ENCODE data around the gene ATP6V0E1. TPM values are rescaled to one million over a fixed set of nuclear protein-coding genes. Genes with fewer than 3 reads are reported as not detected.

The ATP6V0E1 gene
- total RNA-seq, 1 experiment from 2014 or later = 84.6 TPM

DNA sequence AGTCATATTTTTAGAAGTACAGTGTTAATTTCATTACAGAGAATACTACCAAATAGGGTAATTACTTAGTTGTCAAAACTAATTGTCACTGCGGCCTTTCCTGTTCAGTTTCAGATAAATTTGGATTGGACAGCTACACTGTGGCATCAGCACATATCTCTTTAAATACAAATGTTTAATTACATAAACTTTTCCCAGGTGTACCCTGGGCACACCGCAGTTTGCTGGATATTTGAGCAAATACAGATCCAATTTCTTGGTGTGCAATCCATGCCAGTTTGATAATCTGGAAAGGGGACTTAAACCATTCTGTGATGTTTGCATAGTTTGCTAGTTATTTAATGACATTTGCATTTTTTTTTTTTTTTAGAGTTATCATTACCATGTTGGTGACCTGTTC, 10.8 kb downstream of the ATP6V0E1 start:
- no peaks in the 10 kb centered on the region for H3K9me2 ChIP-seq (ENCODE audit: insufficient read depth)
- no peaks in the 10 kb centered on the region for H4K20me1 ChIP-seq (ENCODE audit: insufficient read depth)
- peaks cover 42% of the 10 kb centered on the region for H3K79me2 ChIP-seq (ENCODE audit: insufficient read depth, low read length)
- H3K4me1 ChIP-seq (ENCODE audit: control insufficient read depth in 1 of 2, insufficient read depth in 2 of 2, low read length in 2 of 2) = no peaks in the 10 kb centered on the region
- no peak overlapping the region for H3K4me3 ChIP-seq (replicated peaks in 1 of 2; ENCODE audit: low read depth in 1 of 2, low read length in 2 of 2)
- no peaks in the 10 kb centered on the region for H3K9me3 ChIP-seq (ENCODE audit: control insufficient read depth in 1 of 2, insufficient read depth in 1 of 2, low read depth in 1 of 2, low read length in 2 of 2)
- no peak overlapping the region for H3K27ac ChIP-seq (ENCODE audit: low read depth, low read length)
- BruUV-seq (replicated peaks) = no TSS peak
- H3K27me3 ChIP-seq (ENCODE audit: insufficient read depth, low read length) = no peaks in the 10 kb centered on the region
- ChIA-PET RAD21 (ENCODE audit: low non-redundant PET in 1 of 2, low total read pairs in 2 of 2, uncharacterized antibody in 2 of 2, unreplicated experiment in 2 of 2) (no interaction called here), CTCF (no interaction called here), POLR2A (no interaction called here)
- H3K4me2 ChIP-seq (ENCODE audit: low read length) = no peak overlapping the region
- intact Hi-C loops (cut with micrococcal nuclease) = no loop called here
- TF ChIP-seq POLR2AphosphoS5 (IDR thresholded peaks at IDR 0.05; ENCODE audit: low read depth, low read length) = no peak
- ATAC-seq = no peak
- no peak overlapping the region for H3K9ac ChIP-seq (ENCODE audit: low read length)
- H3K36me3 ChIP-seq (ENCODE audit: control insufficient read depth in 1 of 2, insufficient read depth in 2 of 2, low read length in 2 of 2) = peaks cover 11 to 16% of the 10 kb centered on the region in 2 experiments; a peak in 3 of 4 replicates
- H2AFZ ChIP-seq (ENCODE audit: low read depth, low read length, poor library complexity, severe bottlenecking) = no peak overlapping the region
- no peak for DNase-seq (ENCODE audit: low read depth, low spot score)

DNA sequence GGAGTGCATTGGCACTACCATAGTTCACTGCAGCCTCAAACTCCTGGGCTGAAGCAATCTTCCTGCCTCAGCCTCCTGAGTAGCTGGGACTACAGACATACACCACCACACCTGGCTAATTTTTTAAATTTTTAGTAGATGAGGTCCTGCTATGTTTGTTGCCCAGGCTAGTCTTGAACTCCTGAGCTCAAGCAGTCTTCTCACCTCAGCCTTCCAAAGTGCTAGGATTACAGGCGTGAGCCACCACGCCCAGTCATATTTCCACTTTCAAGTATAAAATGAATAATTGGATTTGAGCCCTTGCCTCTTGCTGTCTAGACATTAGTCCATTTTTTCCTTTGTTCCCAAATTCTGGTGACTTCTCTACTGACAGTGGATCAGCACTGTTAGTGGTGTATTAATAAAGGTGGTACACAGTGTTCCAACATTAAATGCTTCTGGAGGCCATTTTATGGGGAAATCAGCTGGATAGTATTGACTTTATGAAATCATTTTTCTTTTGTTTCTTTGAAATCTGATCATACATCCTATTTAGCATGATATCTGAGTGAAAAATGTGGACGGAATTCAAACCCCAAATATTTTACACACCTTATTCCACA, 15.9 kb downstream of the ATP6V0E1 start:
- ATAC-seq = no peak

More for the DNA sequence above, 15.9 kb downstream of the ATP6V0E1 start:
- CTCF ChIA-PET = no interaction called here
- Histone ChIP-seq H3K9ac (ENCODE audit: low read length) (no peak overlapping the region), H4K20me1 (ENCODE audit: insufficient read depth) (no peaks in the 10 kb centered on the region), H3K4me2 (ENCODE audit: low read length) (no peak overlapping the region), H3K9me2 (ENCODE audit: insufficient read depth) (no peaks in the 10 kb centered on the region), H3K4me3 (replicated peaks in 1 of 2; ENCODE audit: low read depth in 1 of 2, low read length in 2 of 2) (no peak overlapping the region), H3K36me3 (ENCODE audit: control insufficient read depth in 1 of 2, insufficient read depth in 2 of 2, low read length in 2 of 2) (peaks cover 11 to 16% of the 10 kb centered on the region in 2 experiments; a peak in 3 of 4 replicates), H3K27ac (ENCODE audit: low read depth, low read length) (no peak overlapping the region), H2AFZ (ENCODE audit: low read depth, low read length, poor library complexity, severe bottlenecking) (no peak overlapping the region), H3K27me3 (ENCODE audit: insufficient read depth, low read length) (no peaks in the 10 kb centered on the region), H3K4me1 (ENCODE audit: control insufficient read depth in 1 of 2, insufficient read depth in 2 of 2, low read length in 2 of 2) (no peaks in the 10 kb centered on the region), H3K79me2 (ENCODE audit: insufficient read depth, low read length) (peaks cover 46% of the 10 kb centered on the region), H3K9me3 (ENCODE audit: control insufficient read depth in 1 of 2, insufficient read depth in 1 of 2, low read depth in 1 of 2, low read length in 2 of 2) (no peaks in the 10 kb centered on the region)
- POLR2A ChIA-PET = no interaction called here
- RAD21 ChIA-PET (ENCODE audit: low non-redundant PET in 1 of 2, low total read pairs in 2 of 2, uncharacterized antibody in 2 of 2, unreplicated experiment in 2 of 2) = interaction anchor here in 1 of 2 experiments (0.5 kb wide), 1 partner anchor 9 kb away, joined by 3 read pairs; no protein-coding TSS in a partner anchor
- TF ChIP-seq SP1 (IDR thresholded peaks at IDR 0.05; ENCODE audit: low read depth) = no peak
- TF ChIP-seq RAD21 (IDR thresholded peaks at IDR 0.05; ENCODE audit: low read depth) = no peak
- TF ChIP-seq CEBPB (IDR thresholded peaks at IDR 0.05; ENCODE audit: low read depth) = no peak
- TF ChIP-seq, protein P1, sequence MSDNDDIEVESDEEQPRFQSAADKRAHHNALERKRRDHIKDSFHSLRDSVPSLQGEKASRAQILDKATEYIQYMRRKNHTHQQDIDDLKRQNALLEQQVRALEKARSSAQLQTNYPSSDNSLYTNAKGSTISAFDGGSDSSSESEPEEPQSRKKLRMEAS (IDR thresholded peaks at IDR 0.05) = no peak
- TF ChIP-seq ZFX (IDR thresholded peaks at IDR 0.05) = no peak
- no peak for TF ChIP-seq CBX3 (IDR thresholded peaks at IDR 0.05; ENCODE audit: low read depth)
- TF ChIP-seq SIN3A (IDR thresholded peaks at IDR 0.05; ENCODE audit: low read depth) = no peak
- no peak for TF ChIP-seq ELF1 (IDR thresholded peaks at IDR 0.05; ENCODE audit: borderline replicate concordance, low read depth)
- TF ChIP-seq EGR1 (IDR thresholded peaks at IDR 0.05; ENCODE audit: low read depth) = no peak
- no peak for TF ChIP-seq TCF7L2 (IDR thresholded peaks at IDR 0.05; ENCODE audit: borderline replicate concordance, extremely low read depth, insufficient read depth, insufficient read length)
- no peak for TF ChIP-seq YY1 (IDR thresholded peaks at IDR 0.05; ENCODE audit: extremely low read depth, insufficient replicate concordance, low read depth, low read length)
- no peak for TF ChIP-seq JUND (IDR thresholded peaks at IDR 0.05)
- TF ChIP-seq, protein P2, sequence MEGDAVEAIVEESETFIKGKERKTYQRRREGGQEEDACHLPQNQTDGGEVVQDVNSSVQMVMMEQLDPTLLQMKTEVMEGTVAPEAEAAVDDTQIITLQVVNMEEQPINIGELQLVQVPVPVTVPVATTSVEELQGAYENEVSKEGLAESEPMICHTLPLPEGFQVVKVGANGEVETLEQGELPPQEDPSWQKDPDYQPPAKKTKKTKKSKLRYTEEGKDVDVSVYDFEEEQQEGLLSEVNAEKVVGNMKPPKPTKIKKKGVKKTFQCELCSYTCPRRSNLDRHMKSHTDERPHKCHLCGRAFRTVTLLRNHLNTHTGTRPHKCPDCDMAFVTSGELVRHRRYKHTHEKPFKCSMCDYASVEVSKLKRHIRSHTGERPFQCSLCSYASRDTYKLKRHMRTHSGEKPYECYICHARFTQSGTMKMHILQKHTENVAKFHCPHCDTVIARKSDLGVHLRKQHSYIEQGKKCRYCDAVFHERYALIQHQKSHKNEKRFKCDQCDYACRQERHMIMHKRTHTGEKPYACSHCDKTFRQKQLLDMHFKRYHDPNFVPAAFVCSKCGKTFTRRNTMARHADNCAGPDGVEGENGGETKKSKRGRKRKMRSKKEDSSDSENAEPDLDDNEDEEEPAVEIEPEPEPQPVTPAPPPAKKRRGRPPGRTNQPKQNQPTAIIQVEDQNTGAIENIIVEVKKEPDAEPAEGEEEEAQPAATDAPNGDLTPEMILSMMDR (IDR thresholded peaks at IDR 0.05 in 2 of 3, conservative IDR thresholded peaks at IDR 0.05 in 1 of 3; ENCODE audit: borderline replicate concordance in 1 of 3, insufficient read depth in 1 of 3, low read depth in 2 of 3, low read length in 2 of 3) = no peak
- TF ChIP-seq, protein P3, sequence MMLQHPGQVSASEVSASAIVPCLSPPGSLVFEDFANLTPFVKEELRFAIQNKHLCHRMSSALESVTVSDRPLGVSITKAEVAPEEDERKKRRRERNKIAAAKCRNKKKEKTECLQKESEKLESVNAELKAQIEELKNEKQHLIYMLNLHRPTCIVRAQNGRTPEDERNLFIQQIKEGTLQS (IDR thresholded peaks at IDR 0.05) = no peak
- no TSS peak for BruUV-seq (replicated peaks)
- DNase-seq (ENCODE audit: low read depth, low spot score) = no peak
- intact Hi-C loops (cut with micrococcal nuclease) = no loop called here

Measured in HCT116 (cell line).